CD14-positive monocyte (primary cell): ENCODE measurements around the gene ZNF277. TPM values are rescaled to one million over a fixed set of nuclear protein-coding genes. Genes with fewer than 3 reads are reported as not detected.

ENCODE experiments used
- DNase-seq, 3 donors: peaks; one replicate each; pipeline ENCODE4 v3.0.0-alpha.2; 2011 to 2022
- H2AFZ ChIP-seq: 2 replicates; pipeline ENCODE4 v1.6.0; 2012; ENCODE audit warnings: mild to moderate bottlenecking, low read depth, low read length, inconsistent platforms; ENCODE audit not compliant: insufficient read depth, poor library complexity, severe bottlenecking
- H3K27ac ChIP-seq, 2 donors: 1 replicate in 1 of 2; 2 replicates in 1 of 2; pipeline ENCODE4 v1.5.1; 2012 to 2013; ENCODE audit warnings: low read length in 2 of 2, control low read depth in 1 of 2, inconsistent platforms in 1 of 2, low read depth in 1 of 2, mild to moderate bottlenecking in 1 of 2
- H3K27me3 ChIP-seq, 2 donors: one replicate each; pipeline versions ENCODE4 v1.6.0 to v1.6.1; 2011 to 2013; ENCODE audit warnings: low read length in 2 of 2; ENCODE audit not compliant: control insufficient read depth in 2 of 2, insufficient read depth in 2 of 2
- H3K36me3 ChIP-seq, 2 donors: replicated peaks in 1 of 2; 1 replicate in 1 of 2; 2 replicates in 1 of 2; pipeline versions ENCODE4 v1.5.1 to v1.6.1; 2012 to 2013; ENCODE audit warnings: low read length in 2 of 2, control low read depth in 1 of 2, inconsistent platforms in 1 of 2, mild to moderate bottlenecking in 1 of 2; ENCODE audit not compliant: insufficient read depth in 2 of 2, control insufficient read depth in 1 of 2
- H3K4me1 ChIP-seq, 2 donors: 1 replicate in 1 of 2; 2 replicates in 1 of 2; pipeline versions ENCODE4 v1.5.1 to v1.6.1; 2012 to 2013; ENCODE audit warnings: low read length in 2 of 2, control low read depth in 1 of 2, inconsistent platforms in 1 of 2, mild to moderate bottlenecking in 1 of 2, moderate library complexity in 1 of 2; ENCODE audit not compliant: insufficient read depth in 2 of 2, control insufficient read depth in 1 of 2
- H3K4me2 ChIP-seq: replicated peaks from 2 replicates; pipeline ENCODE3; 2012; ENCODE audit warnings: low read length, moderate library complexity, mild to moderate bottlenecking; ENCODE audit not compliant: poor library complexity, severe bottlenecking; ENCODE audit errors: extremely low read depth
- H3K4me3 ChIP-seq, 3 experiments: fragments of 200-600 bp in 1 of 3; sonication (generic) in 1 of 3; replicated peaks in 1 of 3; 1 replicate in 2 of 3; 2 replicates in 1 of 3; pipeline ENCODE4 v1.5.1; 2011 to 2013; ENCODE audit warnings: low read length in 3 of 3, mild to moderate bottlenecking in 3 of 3, control low read depth in 2 of 3, low read depth in 2 of 3, inconsistent platforms in 1 of 3, moderate library complexity in 1 of 3
- H3K79me2 ChIP-seq: 2 replicates; pipeline ENCODE4 v1.6.0; 2012; ENCODE audit warnings: mild to moderate bottlenecking, control low read depth, inconsistent platforms, low read length, moderate library complexity; ENCODE audit not compliant: insufficient read depth
- H3K9ac ChIP-seq: 2 replicates; pipeline ENCODE4 v1.6.0; 2017; ENCODE audit warnings: low read length, mild to moderate bottlenecking; ENCODE audit not compliant: insufficient read depth, poor library complexity, severe bottlenecking
- H3K9me3 ChIP-seq, 2 donors: replicated peaks in 1 of 2; 1 replicate in 1 of 2; 2 replicates in 1 of 2; pipeline versions ENCODE4 v1.5.1 to v1.6.1; 2012 to 2013; ENCODE audit warnings: low read length in 2 of 2, control low read depth in 1 of 2; ENCODE audit not compliant: control insufficient read depth in 1 of 2, insufficient read depth in 1 of 2
- H4K20me1 ChIP-seq: 2 replicates; pipeline ENCODE4 v1.6.0; 2012; ENCODE audit warnings: mild to moderate bottlenecking, low read length, control low read depth, moderate library complexity; ENCODE audit not compliant: insufficient read depth
- H3K27ac Mint-ChIP-seq, 7 donors: one replicate each; pipeline ENCODE4 v1.8.0; 2020; ENCODE audit warnings: mild to moderate bottlenecking in 7 of 7, mixed read lengths in 7 of 7, moderate library complexity in 6 of 7, inconsistent platforms in 2 of 7
- H3K27me3 Mint-ChIP-seq, 3 donors: one replicate each; pipeline ENCODE4 v1.8.0; 2021 to 2022; ENCODE audit warnings: low read depth in 3 of 3, mild to moderate bottlenecking in 3 of 3, mixed read lengths in 3 of 3, moderate library complexity in 3 of 3, inconsistent platforms in 1 of 3
- H3K36me3 Mint-ChIP-seq, 2 donors: one replicate each; pipeline ENCODE4 v1.8.0; 2020; ENCODE audit warnings: mixed read lengths in 2 of 2, inconsistent platforms in 1 of 2, mild to moderate bottlenecking in 1 of 2
- H3K4me1 Mint-ChIP-seq: one replicate; pipeline ENCODE4 v1.8.0; 2020; ENCODE audit warnings: mild to moderate bottlenecking, mixed read lengths
- H3K4me3 Mint-ChIP-seq, 2 donors: one replicate each; pipeline ENCODE4 v1.8.0; 2020; ENCODE audit warnings: mild to moderate bottlenecking in 2 of 2, mixed read lengths in 2 of 2, moderate library complexity in 1 of 2
- H3K9me3 Mint-ChIP-seq, 7 donors: one replicate each; pipeline ENCODE4 v1.8.0; 2020 to 2022; ENCODE audit warnings: mixed read lengths in 7 of 7, mild to moderate bottlenecking in 6 of 7, moderate library complexity in 6 of 7, inconsistent platforms in 2 of 7
- CTCF ChIP-seq: fragments of 200-600 bp; IDR thresholded peaks from one replicate; pipeline ENCODE4 v1.8.0; 2022; ENCODE audit warnings: antibody characterized with exemption, mild to moderate bottlenecking
- WGBS: methylation state at CpG from one replicate; pipeline ENCODE4 v1.1.5; 2013; ENCODE audit warnings: missing lambda C conversion rate; ENCODE audit not compliant: insufficient coverage; 5-methylcytosine and 5-hydroxymethylcytosine counted together
- intact Hi-C, 2 donors: fragments of 100-400 bp; cut with micrococcal nuclease; formaldehyde crosslinking; loops; one replicate each; pipeline versions ENCODE4 v1.15.0 to v1.15.1; 2023
- polyA plus RNA-seq, 3 donors: library from polyadenylated mRNA; depleted of rRNA in 1 of 3; unstranded in 2 of 3; stranded (reverse) in 1 of 3; fragments of 300-500 nt in 2 of 3; fragments of >200 nt in 1 of 3; fragmentation: Illumina TruSeq in 2 of 3; gene quantifications; 1 replicate in 2 of 3; 2 replicates in 1 of 3; pipeline ENCODE4 v1.2.3, GENCODE V29; 2012 to 2021

ZNF277 gene
- polyA plus RNA-seq, 3 donors = 17.5 to 20.7 (median 20.0) TPM

- Histone ChIP-seq H3K9ac (no peak overlapping the region), H3K27ac (no peak overlapping the region), H3K4me1 (peaks cover 12 to 20% of the 10 kb centered on the region in 2 donors), H3K36me3 (no peaks in the 10 kb centered on the region), H3K4me3 (no peak overlapping the region), H3K4me2 (no peak overlapping the region), H4K20me1 (peaks cover 60% of the 10 kb centered on the region), H3K27me3 (no peaks in the 10 kb centered on the region), H3K9me3 (no peaks in the 10 kb centered on the region), H2AFZ (no peak overlapping the region), H3K79me2 (peaks cover 8% of the 10 kb centered on the region)
- Mint-ChIP-seq H3K36me3 (peaks cover 5% of the 10 kb centered on the region in 2 donors), H3K9me3 (no peaks in the 10 kb centered on the region), H3K27ac (no peak overlapping the region), H3K4me3 (no peak overlapping the region), H3K4me1 (peaks cover 28% of the 10 kb centered on the region), H3K27me3 (no peaks in the 10 kb centered on the region)
- no peak for TF ChIP-seq CTCF
- intact Hi-C loops = no loop called here
- DNase-seq = no peak
- WGBS = 88% methylated on average over 1 of the region's 2 CpGs
Measured at GRCh38 chr7:112262855-112263487, 56.5 kb downstream of the ZNF277 start.

GRCh38 chr7:112263519-112263918, 57.0 kb downstream of the ZNF277 start:
- Mint-ChIP-seq H3K4me3 (no peak overlapping the region), H3K27ac (no peak overlapping the region), H3K27me3 (no peaks in the 10 kb centered on the region), H3K9me3 (no peaks in the 10 kb centered on the region), H3K36me3 (peaks cover 5 to 6% of the 10 kb centered on the region in 2 donors), H3K4me1 (peaks cover 28% of the 10 kb centered on the region)
- H3K27ac ChIP-seq = no peak overlapping the region
- H3K36me3 ChIP-seq = no peaks in the 10 kb centered on the region
- no peak overlapping the region for H3K4me3 ChIP-seq
- DNase-seq = no peak
- no peak overlapping the region for H3K4me2 ChIP-seq
- intact Hi-C loops = no loop called here
- H4K20me1 ChIP-seq = peaks cover 62% of the 10 kb centered on the region
- H3K4me1 ChIP-seq = peaks cover 12 to 20% of the 10 kb centered on the region in 2 donors
- H3K27me3 ChIP-seq = no peaks in the 10 kb centered on the region
- peaks cover 8% of the 10 kb centered on the region for H3K79me2 ChIP-seq
- TF ChIP-seq CTCF = no peak
- H2AFZ ChIP-seq = no peak overlapping the region
- no peaks in the 10 kb centered on the region for H3K9me3 ChIP-seq
- H3K9ac ChIP-seq = no peak overlapping the region
